A549 (cell line): ENCODE measurements around the gene FXR2. TPM values are rescaled to one million over a fixed set of nuclear protein-coding genes. Genes with fewer than 3 reads are reported as not detected.
A peak's percentile ranks its signal among the peaks of the same experiment; 100 is the strongest.

ENCODE experiments used
- ATAC-seq, 2 experiments: fragments of 200-7000 bp in 1 of 2; fragments of >200 bp in 1 of 2; cut with Nextera tagmentation in 1 of 2; cut with Tn5 transposase in 1 of 2; 3 replicates each; pipeline versions ENCODE4 v1.8.0 to v1.9.1; 2018 to 2020; ENCODE audit warnings: mild to moderate bottlenecking in 1 of 2, moderate library complexity in 1 of 2
- CTCF ChIA-PET: fragments of 300-600 bp; sonication (Branson Sonifier 250); formaldehyde crosslinking; extraction: SDS; loops from one replicate; lab custom pipeline; 2021; ENCODE audit warnings: antibody characterized with exemption, inconsistent platforms; lab: Yijun Ruan, JAX
- POLR2A ChIA-PET: fragments of 350-600 bp; formaldehyde crosslinking; extraction: SDS; loops from one replicate; lab custom pipeline; 2021; ENCODE audit warnings: antibody characterized with exemption, inconsistent platforms; lab: Yijun Ruan, JAX
- DNase-seq, 2 experiments: peaks; one replicate each; pipeline versions ENCODE4 v3.0.0 to v3.0.0-alpha.2; 2011 to 2016; ENCODE audit warnings: low read depth in 1 of 2, low spot score in 1 of 2
- FAIRE-seq: peaks from 2 replicates; lab custom pipeline; 2011; peaks lifted over from hg19 to GRCh38; lab: Jason Lieb, UNC
- H3K27ac ChIP-seq, 2 experiments: fragments of >200 bp; sonication (Bioruptor Twin); formaldehyde crosslinking; 3 replicates each; pipeline ENCODE4 v1.5.1; 2016 to 2017
- H3K4me1 ChIP-seq: fragments of >200 bp; sonication (Bioruptor Twin); formaldehyde crosslinking; 3 replicates; pipeline ENCODE4 v1.6.1; 2016
- H3K4me2 ChIP-seq: fragments of >200 bp; sonication (Bioruptor Twin); formaldehyde crosslinking; 3 replicates; pipeline ENCODE4 v1.6.1; 2016
- H3K4me3 ChIP-seq: fragments of >200 bp; sonication (Bioruptor Twin); formaldehyde crosslinking; 3 replicates; pipeline ENCODE4 v1.5.1; 2016
- H3K9me3 ChIP-seq: fragments of >200 bp; sonication (Bioruptor Twin); formaldehyde crosslinking; 3 replicates; pipeline ENCODE4 v1.6.1; 2016
- ATOH8 ChIP-seq: fragments of 250-450 bp; sonication (Bioruptor Pico); IDR thresholded peaks from 2 replicates; pipeline ENCODE4 v1.5.0; 2020; ENCODE audit warnings: low read depth, mild to moderate bottlenecking, moderate library complexity
- BHLHE40 ChIP-seq: IDR thresholded peaks from 2 replicates; pipeline ENCODE4 v1.6.1; 2012; ENCODE audit warnings: low read depth, low read length, inconsistent platforms
- CBX2 ChIP-seq: fragments of 200-600 bp; sonication (generic); IDR thresholded peaks from 2 replicates; pipeline ENCODE4 v1.6.1; 2016; ENCODE audit warnings: low read depth, mild to moderate bottlenecking, borderline replicate concordance
- CEBPB ChIP-seq, 2 experiments: fragments of >200 bp in 1 of 2; sonication (Bioruptor Twin) in 1 of 2; formaldehyde crosslinking in 1 of 2; IDR thresholded peaks; 2 replicates each; pipeline ENCODE4 v1.6.1; 2012 to 2016
- EHMT2 ChIP-seq: fragments of 200-600 bp; sonication (generic); IDR thresholded peaks from 2 replicates; pipeline ENCODE4 v1.6.1; 2016; ENCODE audit warnings: antibody characterized with exemption, low read depth, mild to moderate bottlenecking, moderate library complexity
- FOSL2 ChIP-seq, 2 experiments: fragments of 450-650 bp in 1 of 2; fragments of >200 bp in 1 of 2; sonication (Bioruptor Twin) in 1 of 2; formaldehyde crosslinking; IDR thresholded peaks; 2 replicates each; pipeline versions ENCODE4 v1.5.0 to v1.6.1; 2016 to 2020; ENCODE audit warnings: mild to moderate bottlenecking in 1 of 2, moderate library complexity in 1 of 2
- FOXS1 ChIP-seq: fragments of 250-450 bp; sonication (Bioruptor Pico); IDR thresholded peaks from 2 replicates; pipeline ENCODE4 v1.5.0; 2020; ENCODE audit warnings: mild to moderate bottlenecking, moderate library complexity
- HDAC2 ChIP-seq: fragments of 200-600 bp; sonication (generic); IDR thresholded peaks from 2 replicates; pipeline ENCODE4 v1.6.1; 2016
- HOXA7 ChIP-seq: fragments of 250-450 bp; sonication (Bioruptor Pico); IDR thresholded peaks from 2 replicates; pipeline ENCODE4 v1.5.0; 2020; ENCODE audit warnings: mild to moderate bottlenecking, moderate library complexity
- HOXB5 ChIP-seq: fragments of 250-450 bp; sonication (Bioruptor Pico); IDR thresholded peaks from 2 replicates; pipeline ENCODE4 v1.5.0; 2020; ENCODE audit warnings: mild to moderate bottlenecking, moderate library complexity
- JUNB ChIP-seq: fragments of >200 bp; sonication (Bioruptor Twin); formaldehyde crosslinking; IDR thresholded peaks from 2 replicates; pipeline ENCODE4 v1.6.1; 2016
- MAFK ChIP-seq: fragments of 450-650 bp; IDR thresholded peaks from 2 replicates; pipeline ENCODE4 v1.6.1; 2014; ENCODE audit not compliant: partially characterized antibody
- MAZ ChIP-seq: fragments of 150-350 bp; IDR thresholded peaks from 2 replicates; pipeline ENCODE4 v1.6.1; 2014; ENCODE audit warnings: antibody characterized with exemption, low read depth, low read length, borderline replicate concordance
- MYC ChIP-seq: IDR thresholded peaks from 2 replicates; pipeline ENCODE4 v1.6.1; 2012; ENCODE audit warnings: mild to moderate bottlenecking, inconsistent platforms, low read length, improper control_type of control experiment, borderline replicate concordance
- NFE2L2 ChIP-seq: fragments of 150-350 bp; conservative IDR thresholded peaks from 2 replicates; pipeline ENCODE4 v1.6.1; 2014; ENCODE audit warnings: low read length
- POLR2A ChIP-seq: IDR thresholded peaks from 2 replicates; pipeline ENCODE4 v1.6.1; 2012; ENCODE audit warnings: mild to moderate bottlenecking, low read length
- POLR2AphosphoS2 ChIP-seq: conservative IDR thresholded peaks from 2 replicates; pipeline ENCODE4 v1.6.1; 2012; ENCODE audit warnings: low read length, improper control_type of control experiment, inconsistent platforms
- RFX5 ChIP-seq: fragments of 450-650 bp; IDR thresholded peaks from 2 replicates; pipeline ENCODE4 v1.7.1; 2014; ENCODE audit warnings: antibody characterized with exemption, mild to moderate bottlenecking, moderate library complexity
- SMC3 ChIP-seq: fragments of >200 bp; sonication (Bioruptor Twin); formaldehyde crosslinking; IDR thresholded peaks from 3 replicates; pipeline ENCODE4 v1.6.1; 2018; ENCODE audit warnings: inconsistent platforms
- TP53 ChIP-seq: fragments of 250-450 bp; sonication (Bioruptor Pico); IDR thresholded peaks from 2 replicates; pipeline ENCODE4 v1.5.0; 2021; ENCODE audit warnings: mild to moderate bottlenecking, moderate library complexity
- ZC3H11A ChIP-seq: fragments of 450-650 bp; IDR thresholded peaks from 2 replicates; pipeline ENCODE4 v1.6.1; 2014; ENCODE audit warnings: antibody characterized with exemption, mild to moderate bottlenecking
- ZSCAN20 ChIP-seq: fragments of 250-450 bp; sonication (Bioruptor Pico); IDR thresholded peaks from 2 replicates; pipeline ENCODE4 v1.8.0; 2022; ENCODE audit warnings: mild to moderate bottlenecking, moderate library complexity
- WGBS: methylation state at CpG from one replicate; pipeline ENCODE4 v1.1.6; 2017; ENCODE audit errors: missing lambda C conversion rate; 5-methylcytosine and 5-hydroxymethylcytosine counted together
- polyA plus RNA-seq, 4 experiments: library from polyadenylated mRNA; depleted of rRNA in 3 of 4; stranded (reverse); fragments of >200 nt; fragmentation: RNase III in 1 of 4; extraction: RNeasy Plus Mini Kit Qiagen cat#74134 plus additional on column Dnase treatment in 1 of 4; gene quantifications; 2 replicates in 3 of 4; 3 replicates in 1 of 4; pipeline ENCODE4 v1.2.3, GENCODE V29; 2011 to 2017
- TF ChIP-seq, protein P1 (sequence below): IDR thresholded peaks from 2 replicates; pipeline ENCODE4 v1.6.1; 2012
- TF ChIP-seq, protein P2 (sequence below): IDR thresholded peaks from 2 replicates; pipeline ENCODE4 v1.6.1; 2012
- TF ChIP-seq, protein P3 (sequence below): fragments of 150-350 bp; IDR thresholded peaks from 2 replicates; pipeline ENCODE4 v1.6.1; 2014; ENCODE audit warnings: low read depth, mild to moderate bottlenecking, low read length
- TF ChIP-seq, protein P4 (sequence below): fragments of >200 bp; sonication (Bioruptor Twin); formaldehyde crosslinking; IDR thresholded peaks from 3 replicates; pipeline ENCODE4 v1.5.1; 2016
- TF ChIP-seq, protein P5 (sequence below): fragments of 450-650 bp; IDR thresholded peaks from 2 replicates; pipeline ENCODE4 v1.6.1; 2014; ENCODE audit warnings: antibody characterized with exemption

The FXR2 gene
- polyA plus RNA-seq, 2 of the 4 experiments (the other 2 are of a cell fraction) = 40.7 to 45.2 TPM

GRCh38 chr17:7611635-7612293 lies 2.9 kb downstream of the FXR2 start:
- Histone ChIP-seq H3K9me3 (no peaks in the 10 kb centered on the region), H3K4me2 (peak overlapping the region; percentile 91), H3K27ac (peak overlapping the region; percentile 40 to 66; a peak in 5 of 6 replicates), H3K4me3 (no peak overlapping the region), H3K4me1 (peaks cover 29% of the 10 kb centered on the region)
- TF ChIP-seq FOSL2 (IDR thresholded peaks at IDR 0.05) (no peak), FOSL2 (CRISPR knock-in tag; IDR thresholded peaks at IDR 0.05) (no peak), NFE2L2 (peak; percentile 82), CBX2 (no peak), MAFK (peak; percentile 99), RFX5 (no peak)
- ATAC-seq (no peak), DNase-seq (no peak), FAIRE-seq (no peak)
- WGBS = 68% methylated on average over 3 of the region's 3 CpGs
- ChIA-PET CTCF (interaction anchor here (0.6 to 7.7 kb wide), 13 partner anchors 11 to 149 kb away, joined by 3 to 56 read pairs (median 5); partner anchors contain the start of genes SAT2, SOX15, TP53 and WRAP53), POLR2A (interaction anchor here (1.1 to 6.1 kb wide), 2 partner anchors 40 to 76 kb away, joined by 3 to 58 read pairs; partner anchors contain the start of genes ATP1B2, TP53 and WRAP53)

GRCh38 chr17:7610641-7611040 lies 4.1 kb downstream of the FXR2 start:
- H3K4me2 ChIP-seq = no peak overlapping the region
- no peaks in the 10 kb centered on the region for H3K9me3 ChIP-seq
- H3K27ac ChIP-seq = no peak overlapping the region
- peaks cover 29% of the 10 kb centered on the region for H3K4me1 ChIP-seq
- CTCF ChIA-PET = interaction anchor here (0.7 to 7.7 kb wide), 8 partner anchors 10 to 113 kb away, joined by 3 to 56 read pairs (median 8); partner anchors contain the start of genes SOX15, TP53 and WRAP53
- POLR2A ChIA-PET = interaction anchor here (0.7 to 1.1 kb wide), 2 partner anchors 27 to 41 kb away, joined by 3 read pairs; partner anchors contain the start of genes ATP1B2 and MPDU1
- WGBS = 99% methylated on average over 2 of the region's 2 CpGs
- ATAC-seq = no peak
- H3K4me3 ChIP-seq = no peak overlapping the region
- TF ChIP-seq BHLHE40 = no peak
- TF ChIP-seq MYC = no peak
- TF ChIP-seq MAFK = no peak
- TF ChIP-seq MAZ = no peak
- TF ChIP-seq CEBPB (IDR thresholded peaks at IDR 0.05) = no peak
- TF ChIP-seq, protein P1, sequence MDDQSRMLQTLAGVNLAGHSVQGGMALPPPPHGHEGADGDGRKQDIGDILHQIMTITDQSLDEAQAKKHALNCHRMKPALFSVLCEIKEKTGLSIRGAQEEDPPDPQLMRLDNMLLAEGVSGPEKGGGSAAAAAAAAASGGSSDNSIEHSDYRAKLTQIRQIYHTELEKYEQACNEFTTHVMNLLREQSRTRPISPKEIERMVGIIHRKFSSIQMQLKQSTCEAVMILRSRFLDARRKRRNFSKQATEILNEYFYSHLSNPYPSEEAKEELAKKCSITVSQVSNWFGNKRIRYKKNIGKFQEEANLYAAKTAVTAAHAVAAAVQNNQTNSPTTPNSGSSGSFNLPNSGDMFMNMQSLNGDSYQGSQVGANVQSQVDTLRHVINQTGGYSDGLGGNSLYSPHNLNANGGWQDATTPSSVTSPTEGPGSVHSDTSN = no peak
- no peak for TF ChIP-seq EHMT2
- TF ChIP-seq, protein P2, sequence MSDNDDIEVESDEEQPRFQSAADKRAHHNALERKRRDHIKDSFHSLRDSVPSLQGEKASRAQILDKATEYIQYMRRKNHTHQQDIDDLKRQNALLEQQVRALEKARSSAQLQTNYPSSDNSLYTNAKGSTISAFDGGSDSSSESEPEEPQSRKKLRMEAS = no peak
- no peak for TF ChIP-seq HOXB5 (CRISPR knock-in tag)
- no peak for TF ChIP-seq POLR2AphosphoS2
- TF ChIP-seq TP53 = no peak
- TF ChIP-seq, protein P3, sequence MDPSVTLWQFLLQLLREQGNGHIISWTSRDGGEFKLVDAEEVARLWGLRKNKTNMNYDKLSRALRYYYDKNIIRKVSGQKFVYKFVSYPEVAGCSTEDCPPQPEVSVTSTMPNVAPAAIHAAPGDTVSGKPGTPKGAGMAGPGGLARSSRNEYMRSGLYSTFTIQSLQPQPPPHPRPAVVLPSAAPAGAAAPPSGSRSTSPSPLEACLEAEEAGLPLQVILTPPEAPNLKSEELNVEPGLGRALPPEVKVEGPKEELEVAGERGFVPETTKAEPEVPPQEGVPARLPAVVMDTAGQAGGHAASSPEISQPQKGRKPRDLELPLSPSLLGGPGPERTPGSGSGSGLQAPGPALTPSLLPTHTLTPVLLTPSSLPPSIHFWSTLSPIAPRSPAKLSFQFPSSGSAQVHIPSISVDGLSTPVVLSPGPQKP = no peak
- TF ChIP-seq JUNB = no peak
- TF ChIP-seq HDAC2 = no peak
- TF ChIP-seq POLR2A = no peak
- no peak for TF ChIP-seq SMC3
- TF ChIP-seq FOXS1 = no peak
- FAIRE-seq = peak; percentile 49
- DNase-seq = no peak

GRCh38 chr17:7606280-7606679 lies 8.4 kb downstream of the FXR2 start:
- ATAC-seq (no peak), FAIRE-seq (peak; percentile 72), DNase-seq (no peak)
- no peak overlapping the region for H3K4me3 ChIP-seq
- ChIA-PET POLR2A (interaction anchor here (0.6 kb wide), 1 partner anchor 63 kb away, joined by 3 read pairs; no protein-coding TSS in a partner anchor), CTCF (interaction anchor here (0.8 to 4.7 kb wide), 2 partner anchors 18 to 251 kb away, joined by 5 to 40 read pairs; partner anchors contain the start of gene SOX15)
- H3K27ac ChIP-seq = no peak overlapping the region
- 93% methylated on average over 4 of the region's 4 CpGs for WGBS
- H3K9me3 ChIP-seq = no peaks in the 10 kb centered on the region
- no peak overlapping the region for H3K4me2 ChIP-seq
- peaks cover 6% of the 10 kb centered on the region; the same call in 2 of the 3 replicates for H3K4me1 ChIP-seq
- TF ChIP-seq BHLHE40 (no peak), MAFK (no peak), HOXA7 (CRISPR knock-in tag) (no peak), ATOH8 (CRISPR knock-in tag) (no peak), MAZ (no peak), ZC3H11A (no peak), HOXB5 (CRISPR knock-in tag) (no peak), ZSCAN20 (CRISPR knock-in tag) (no peak), CBX2 (no peak)
- TF ChIP-seq, protein P4, sequence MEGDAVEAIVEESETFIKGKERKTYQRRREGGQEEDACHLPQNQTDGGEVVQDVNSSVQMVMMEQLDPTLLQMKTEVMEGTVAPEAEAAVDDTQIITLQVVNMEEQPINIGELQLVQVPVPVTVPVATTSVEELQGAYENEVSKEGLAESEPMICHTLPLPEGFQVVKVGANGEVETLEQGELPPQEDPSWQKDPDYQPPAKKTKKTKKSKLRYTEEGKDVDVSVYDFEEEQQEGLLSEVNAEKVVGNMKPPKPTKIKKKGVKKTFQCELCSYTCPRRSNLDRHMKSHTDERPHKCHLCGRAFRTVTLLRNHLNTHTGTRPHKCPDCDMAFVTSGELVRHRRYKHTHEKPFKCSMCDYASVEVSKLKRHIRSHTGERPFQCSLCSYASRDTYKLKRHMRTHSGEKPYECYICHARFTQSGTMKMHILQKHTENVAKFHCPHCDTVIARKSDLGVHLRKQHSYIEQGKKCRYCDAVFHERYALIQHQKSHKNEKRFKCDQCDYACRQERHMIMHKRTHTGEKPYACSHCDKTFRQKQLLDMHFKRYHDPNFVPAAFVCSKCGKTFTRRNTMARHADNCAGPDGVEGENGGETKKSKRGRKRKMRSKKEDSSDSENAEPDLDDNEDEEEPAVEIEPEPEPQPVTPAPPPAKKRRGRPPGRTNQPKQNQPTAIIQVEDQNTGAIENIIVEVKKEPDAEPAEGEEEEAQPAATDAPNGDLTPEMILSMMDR = no peak
- TF ChIP-seq, protein P2 = no peak
- TF ChIP-seq, protein P5, sequence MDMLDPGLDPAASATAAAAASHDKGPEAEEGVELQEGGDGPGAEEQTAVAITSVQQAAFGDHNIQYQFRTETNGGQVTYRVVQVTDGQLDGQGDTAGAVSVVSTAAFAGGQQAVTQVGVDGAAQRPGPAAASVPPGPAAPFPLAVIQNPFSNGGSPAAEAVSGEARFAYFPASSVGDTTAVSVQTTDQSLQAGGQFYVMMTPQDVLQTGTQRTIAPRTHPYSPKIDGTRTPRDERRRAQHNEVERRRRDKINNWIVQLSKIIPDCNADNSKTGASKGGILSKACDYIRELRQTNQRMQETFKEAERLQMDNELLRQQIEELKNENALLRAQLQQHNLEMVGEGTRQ = no peak
